ENCODE results near the gene CCDC196. TPM values are rescaled to one million over a fixed set of nuclear protein-coding genes. Genes with fewer than 3 reads are reported as not detected.

Gene CCDC196
- total and polyA plus RNA-seq, 7 donors = 0.54 to 1.2 TPM; not detected in 5

- H3K27me3 ChIP-seq = no peaks in the 10 kb centered on the region
- intact Hi-C loops (cut with DNase I) = no loop called here
- H3K27ac ChIP-seq = no peak overlapping the region
- no peaks in the 10 kb centered on the region for H3K4me1 ChIP-seq
- peak in 2 of 4 donors; percentile 39 to 54 for TF ChIP-seq POLR2AphosphoS5 (IDR thresholded peaks at IDR 0.05)
- no peak for TF ChIP-seq EP300 (IDR thresholded peaks at IDR 0.05)
- DNase-seq = no peak
- H3K4me3 ChIP-seq = no peak overlapping the region
- WGBS, 2 donors = 73 to 88% methylated on average over 2 of the region's 2 CpGs
- H3K9me3 ChIP-seq = peaks cover 0 to 7% (median 1%) of the 10 kb centered on the region in 4 donors
- no peaks in the 10 kb centered on the region for H3K36me3 ChIP-seq
Measured at GRCh38 chr14:66444271-66444927, 41.8 kb upstream of the CCDC196 start.

- intact Hi-C loops (cut with DNase I) = no loop called here
- TF ChIP-seq POLR2AphosphoS5 (IDR thresholded peaks at IDR 0.05) (no peak), EP300 (IDR thresholded peaks at IDR 0.05) (no peak), POLR2A (IDR thresholded peaks at IDR 0.05) (no peak), CTCF (IDR thresholded peaks at IDR 0.05) (no peak)
- H3K4me1 ChIP-seq = no peaks in the 10 kb centered on the region
- H3K27me3 ChIP-seq = no peaks in the 10 kb centered on the region
- no peak for DNase-seq
- no peaks in the 10 kb centered on the region for H3K36me3 ChIP-seq
- no peak overlapping the region for H3K4me3 ChIP-seq
- no peaks in the 10 kb centered on the region for H3K9me3 ChIP-seq
- no peak overlapping the region for H3K27ac ChIP-seq
Measured at GRCh38 chr14:66445936-66446335, 40.2 kb upstream of the CCDC196 start.

DNA sequence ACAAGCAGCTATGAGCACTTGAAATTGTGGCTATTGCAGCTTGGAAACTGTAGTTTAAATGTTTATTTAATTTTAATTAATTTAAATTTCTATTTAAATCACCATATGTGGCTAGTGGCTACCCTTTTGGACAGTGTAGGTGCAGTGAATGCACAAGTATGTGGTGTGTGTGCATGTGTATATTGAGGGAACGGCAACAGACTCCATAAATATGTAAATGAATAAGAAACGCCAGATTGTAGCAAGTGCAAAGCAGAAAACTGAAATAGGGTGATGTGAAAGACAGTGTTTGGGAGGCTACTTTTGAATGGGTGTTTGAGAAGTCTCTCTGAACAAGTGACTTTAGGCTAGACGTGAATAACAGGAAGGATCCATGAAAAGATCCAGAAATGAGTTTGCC lies 32.7 kb upstream of the CCDC196 start:
- no peaks in the 10 kb centered on the region for H3K9me3 ChIP-seq
- 73 to 75% methylated on average over 3 of the region's 3 CpGs for WGBS, 2 donors
- intact Hi-C loops (cut with DNase I) = no loop called here
- no peaks in the 10 kb centered on the region for H3K36me3 ChIP-seq
- no peak for TF ChIP-seq POLR2A (IDR thresholded peaks at IDR 0.05)
- no peak for TF ChIP-seq POLR2AphosphoS5 (IDR thresholded peaks at IDR 0.05)
- no peak for TF ChIP-seq CTCF (IDR thresholded peaks at IDR 0.05)
- TF ChIP-seq EP300 (IDR thresholded peaks at IDR 0.05) = no peak
- H3K4me1 ChIP-seq = no peaks in the 10 kb centered on the region
- H3K27ac ChIP-seq = no peak overlapping the region
- DNase-seq = no peak
- H3K27me3 ChIP-seq = no peaks in the 10 kb centered on the region
- H3K4me3 ChIP-seq = no peak overlapping the region

- Histone ChIP-seq H3K27ac (no peak overlapping the region), H3K27me3 (no peaks in the 10 kb centered on the region), H3K36me3 (no peaks in the 10 kb centered on the region), H3K9me3 (no peaks in the 10 kb centered on the region), H3K4me3 (no peak overlapping the region), H3K4me1 (no peaks in the 10 kb centered on the region)
- intact Hi-C loops (cut with DNase I) = no loop called here
- DNase-seq = no peak
- TF ChIP-seq CTCF (IDR thresholded peaks at IDR 0.05) (no peak), EP300 (IDR thresholded peaks at IDR 0.05) (no peak), POLR2A (IDR thresholded peaks at IDR 0.05) (no peak), POLR2AphosphoS5 (IDR thresholded peaks at IDR 0.05) (no peak)
Measured at GRCh38 chr14:66459603-66460002, 26.6 kb upstream of the CCDC196 start.

DNA sequence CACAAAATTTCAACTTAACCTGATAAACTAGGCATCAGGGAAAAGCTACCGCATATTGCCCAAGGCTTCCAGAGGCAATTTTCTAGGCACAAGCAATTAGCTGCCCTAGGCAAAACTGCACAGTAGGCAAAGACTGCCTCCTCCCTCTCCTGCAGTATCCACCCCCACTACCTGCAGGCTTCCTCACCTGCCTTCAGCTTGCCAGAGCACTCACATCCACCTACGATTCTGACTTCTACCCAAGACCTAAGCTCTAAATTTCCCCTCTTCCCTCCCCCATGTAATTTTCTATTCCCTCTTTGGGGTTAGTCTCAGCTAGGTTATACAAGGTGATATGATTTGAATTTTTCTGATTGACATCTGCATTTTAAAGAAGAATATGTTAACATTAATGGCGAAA lies 21.9 kb upstream of the CCDC196 start:
- Histone ChIP-seq H3K4me1 (no peaks in the 10 kb centered on the region), H3K27me3 (no peaks in the 10 kb centered on the region), H3K4me3 (no peak overlapping the region), H3K27ac (no peak overlapping the region), H3K36me3 (no peaks in the 10 kb centered on the region), H3K9me3 (no peaks in the 10 kb centered on the region)
- DNase-seq = no peak
- intact Hi-C loops (cut with DNase I) = no loop called here
- WGBS, 2 donors = 96 to 98% methylated on average over 3 of the region's 3 CpGs
- TF ChIP-seq EP300 (IDR thresholded peaks at IDR 0.05) = no peak
- no peak for TF ChIP-seq POLR2AphosphoS5 (IDR thresholded peaks at IDR 0.05)
- TF ChIP-seq CTCF (IDR thresholded peaks at IDR 0.05) = no peak
- TF ChIP-seq POLR2A (IDR thresholded peaks at IDR 0.05) = no peak
